Lung (tissue), 12 donors: ENCODE data around the gene KRTAP5-7. TPM values are rescaled to one million over a fixed set of nuclear protein-coding genes. Genes with fewer than 3 reads are reported as not detected.
"Not testable (repeated sequence)": the region's sequence is repeated elsewhere in the genome, so short reads cannot be mapped to it uniquely, and the experiment has no call there.

ENCODE experiments used
- ATAC-seq: fragments of 200-7000 bp; cut with Tn5 transposase; one replicate; pipeline ENCODE4 v1.9.1; 2020; ENCODE audit warnings: moderate number of reproducible peaks; ENCODE audit not compliant: insufficient read depth, low FRiP score
- DNase-seq, 3 donors: peaks; one replicate each; pipeline ENCODE4 v3.0.0-alpha.2; 2013 to 2017
- H3K27ac ChIP-seq, 2 donors: one replicate each; pipeline ENCODE4 v1.5.1; 2013; ENCODE audit warnings: mild to moderate bottlenecking in 2 of 2, moderate library complexity in 2 of 2, control low read depth in 1 of 2, inconsistent platforms in 1 of 2, low read depth in 1 of 2, low read length in 1 of 2
- H3K27me3 ChIP-seq, 3 donors: one replicate each; pipeline ENCODE4 v1.5.1; 2013; ENCODE audit warnings: low read length in 2 of 3; ENCODE audit not compliant: control insufficient read depth in 3 of 3, insufficient read depth in 3 of 3
- H3K36me3 ChIP-seq, 4 donors: one replicate each; pipeline ENCODE4 v1.5.1; 2013; ENCODE audit warnings: low read length in 4 of 4, mild to moderate bottlenecking in 1 of 4, moderate library complexity in 1 of 4; ENCODE audit not compliant: control insufficient read depth in 4 of 4, insufficient read depth in 4 of 4
- H3K4me1 ChIP-seq, 5 donors: one replicate each; pipeline ENCODE4 v1.5.1; 2013; ENCODE audit warnings: low read length in 5 of 5, mild to moderate bottlenecking in 2 of 5, moderate library complexity in 1 of 5; ENCODE audit not compliant: control insufficient read depth in 5 of 5, insufficient read depth in 5 of 5
- H3K4me3 ChIP-seq: one replicate; pipeline ENCODE4 v1.5.1; 2013; ENCODE audit warnings: mild to moderate bottlenecking, control low read depth, moderate library complexity
- H3K9ac ChIP-seq, 2 donors: one replicate each; pipeline ENCODE4 v1.5.1; 2013; ENCODE audit warnings: low read length in 2 of 2, control low read depth in 1 of 2; ENCODE audit not compliant: insufficient read depth in 1 of 2
- H3K9me3 ChIP-seq, 4 donors: one replicate each; pipeline ENCODE4 v1.5.1; 2013; ENCODE audit warnings: low read length in 3 of 4, mild to moderate bottlenecking in 1 of 4, moderate library complexity in 1 of 4; ENCODE audit not compliant: control insufficient read depth in 4 of 4, insufficient read depth in 3 of 4
- WGBS, 2 donors: extraction: QIAGEN DNeasy Blood & Tissue Kit; methylation state at CpG; one replicate each; pipeline ENCODE4 v1.1.7; 2013; 5-methylcytosine and 5-hydroxymethylcytosine counted together
- polyA plus RNA-seq, 2 donors: library from polyadenylated mRNA; stranded (reverse); fragments of 200-250 nt; gene quantifications; one replicate each; pipeline ENCODE4 v1.2.1, GENCODE V29; 2013
- total RNA-seq, 2 donors: library from RNA; depleted of rRNA in 1 of 2; stranded (reverse); fragments of >200 nt in 1 of 2; gene quantifications; one replicate each; pipeline ENCODE4 v1.2.1, GENCODE V29; 2014 to 2021
- TF ChIP-seq, protein P1 (sequence below): IDR thresholded peaks from 2 replicates; pipeline ENCODE4 v1.5.1; 2012; ENCODE audit warnings: mild to moderate bottlenecking; ENCODE audit errors: control extremely low read depth, extremely low read depth
- donor health status: control.
- donor health status: control.
- donor health status: Bipolar disorder and iron deficiency.
- donor health status: healthy.
- donor health status: DM: yes; HTN: yes; CAD: no.

The KRTAP5-7 gene
- total and polyA plus RNA-seq, 4 donors = 0.12 to 0.28 TPM; not detected in 2

DNA sequence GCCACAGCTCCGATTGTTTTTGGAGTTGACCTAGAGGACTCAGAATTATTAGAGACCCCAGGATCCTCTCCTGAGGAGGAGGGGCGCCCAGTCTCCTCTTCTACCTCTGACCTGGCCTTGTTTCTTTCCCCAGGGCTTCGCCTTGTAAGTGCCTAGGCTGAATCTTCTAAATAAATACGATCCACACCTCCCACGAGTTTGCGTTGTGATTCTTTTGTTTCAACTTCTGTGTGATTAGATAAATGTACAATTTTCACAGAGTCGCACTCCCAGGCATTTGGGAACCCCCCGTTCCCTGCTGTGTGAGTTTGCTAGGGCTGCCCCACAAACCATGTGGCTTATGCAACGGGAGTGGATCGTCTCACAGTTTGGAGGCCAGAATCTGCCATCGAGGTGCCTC lies 11.9 kb downstream of the KRTAP5-7 start:
- TF ChIP-seq, protein P1, sequence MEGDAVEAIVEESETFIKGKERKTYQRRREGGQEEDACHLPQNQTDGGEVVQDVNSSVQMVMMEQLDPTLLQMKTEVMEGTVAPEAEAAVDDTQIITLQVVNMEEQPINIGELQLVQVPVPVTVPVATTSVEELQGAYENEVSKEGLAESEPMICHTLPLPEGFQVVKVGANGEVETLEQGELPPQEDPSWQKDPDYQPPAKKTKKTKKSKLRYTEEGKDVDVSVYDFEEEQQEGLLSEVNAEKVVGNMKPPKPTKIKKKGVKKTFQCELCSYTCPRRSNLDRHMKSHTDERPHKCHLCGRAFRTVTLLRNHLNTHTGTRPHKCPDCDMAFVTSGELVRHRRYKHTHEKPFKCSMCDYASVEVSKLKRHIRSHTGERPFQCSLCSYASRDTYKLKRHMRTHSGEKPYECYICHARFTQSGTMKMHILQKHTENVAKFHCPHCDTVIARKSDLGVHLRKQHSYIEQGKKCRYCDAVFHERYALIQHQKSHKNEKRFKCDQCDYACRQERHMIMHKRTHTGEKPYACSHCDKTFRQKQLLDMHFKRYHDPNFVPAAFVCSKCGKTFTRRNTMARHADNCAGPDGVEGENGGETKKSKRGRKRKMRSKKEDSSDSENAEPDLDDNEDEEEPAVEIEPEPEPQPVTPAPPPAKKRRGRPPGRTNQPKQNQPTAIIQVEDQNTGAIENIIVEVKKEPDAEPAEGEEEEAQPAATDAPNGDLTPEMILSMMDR = no peak
- Histone ChIP-seq H3K4me1 (no peaks in the 10 kb centered on the region), H3K27me3 (no peaks in the 10 kb centered on the region), H3K9me3 (no peaks in the 10 kb centered on the region), H3K4me3 (no peak overlapping the region), H3K36me3 (no peaks in the 10 kb centered on the region), H3K9ac (no peak overlapping the region), H3K27ac (no peak overlapping the region)
- WGBS, 2 donors = 88% methylated on average over 11 of the region's 11 CpGs
- DNase-seq (no peak), ATAC-seq (no peak)

GRCh38 chr11:71539971-71540370 lies 12.9 kb downstream of the KRTAP5-7 start:
- not testable (repeated sequence) for ATAC-seq, H3K9me3 ChIP-seq, H3K27me3 ChIP-seq, H3K4me3 ChIP-seq, H3K9ac ChIP-seq, DNase-seq, H3K4me1 ChIP-seq, H3K27ac ChIP-seq, H3K36me3 ChIP-seq
- 94 to 96% methylated on average over 11 of the region's 11 CpGs for WGBS, 2 donors

GRCh38 chr11:71540521-71541304 lies 13.6 kb downstream of the KRTAP5-7 start:
- not testable (repeated sequence) for H3K9ac ChIP-seq, H3K9me3 ChIP-seq, DNase-seq, ATAC-seq, H3K4me3 ChIP-seq, H3K4me1 ChIP-seq, H3K27ac ChIP-seq, H3K36me3 ChIP-seq, H3K27me3 ChIP-seq
- WGBS, 2 donors = 89 to 93% methylated on average over 9 of the region's 9 CpGs

DNA sequence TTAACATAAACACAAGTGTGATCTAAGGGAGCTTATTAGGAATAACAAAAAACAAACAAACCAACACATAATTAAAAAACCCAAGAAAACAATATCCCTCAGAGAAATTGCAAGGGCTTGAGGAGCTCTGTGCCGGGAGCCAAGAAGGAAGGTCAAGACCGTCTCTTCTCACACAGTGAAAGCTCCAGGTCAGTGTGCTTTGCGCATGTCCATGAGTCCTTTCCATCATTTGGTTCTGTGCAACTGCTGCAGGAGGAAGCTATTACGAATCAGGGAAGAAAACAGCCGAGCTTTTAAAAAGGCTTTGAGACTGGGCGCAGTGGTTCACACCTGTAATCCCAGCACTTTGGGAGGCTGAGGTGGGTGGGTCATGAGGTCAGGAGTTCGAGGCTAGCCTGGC lies 15.3 kb downstream of the KRTAP5-7 start:
- TF ChIP-seq, protein P1 = no peak
- no peak for DNase-seq
- Histone ChIP-seq H3K9ac (no peak overlapping the region), H3K4me3 (no peak overlapping the region), H3K4me1 (no peaks in the 10 kb centered on the region), H3K27me3 (no peaks in the 10 kb centered on the region), H3K27ac (no peak overlapping the region), H3K36me3 (no peaks in the 10 kb centered on the region), H3K9me3 (no peaks in the 10 kb centered on the region)
- no peak for ATAC-seq
- 91 to 93% methylated on average over 7 of the region's 7 CpGs for WGBS, 2 donors
